ENCODE data around the gene TMEM131.
A peak's percentile ranks its signal among the peaks of the same experiment; 100 is the strongest.
"Not testable (repeated sequence)": the region's sequence is repeated elsewhere in the genome, so short reads cannot be mapped to it uniquely, and the experiment has no call there.

Gene TMEM131

DNA sequence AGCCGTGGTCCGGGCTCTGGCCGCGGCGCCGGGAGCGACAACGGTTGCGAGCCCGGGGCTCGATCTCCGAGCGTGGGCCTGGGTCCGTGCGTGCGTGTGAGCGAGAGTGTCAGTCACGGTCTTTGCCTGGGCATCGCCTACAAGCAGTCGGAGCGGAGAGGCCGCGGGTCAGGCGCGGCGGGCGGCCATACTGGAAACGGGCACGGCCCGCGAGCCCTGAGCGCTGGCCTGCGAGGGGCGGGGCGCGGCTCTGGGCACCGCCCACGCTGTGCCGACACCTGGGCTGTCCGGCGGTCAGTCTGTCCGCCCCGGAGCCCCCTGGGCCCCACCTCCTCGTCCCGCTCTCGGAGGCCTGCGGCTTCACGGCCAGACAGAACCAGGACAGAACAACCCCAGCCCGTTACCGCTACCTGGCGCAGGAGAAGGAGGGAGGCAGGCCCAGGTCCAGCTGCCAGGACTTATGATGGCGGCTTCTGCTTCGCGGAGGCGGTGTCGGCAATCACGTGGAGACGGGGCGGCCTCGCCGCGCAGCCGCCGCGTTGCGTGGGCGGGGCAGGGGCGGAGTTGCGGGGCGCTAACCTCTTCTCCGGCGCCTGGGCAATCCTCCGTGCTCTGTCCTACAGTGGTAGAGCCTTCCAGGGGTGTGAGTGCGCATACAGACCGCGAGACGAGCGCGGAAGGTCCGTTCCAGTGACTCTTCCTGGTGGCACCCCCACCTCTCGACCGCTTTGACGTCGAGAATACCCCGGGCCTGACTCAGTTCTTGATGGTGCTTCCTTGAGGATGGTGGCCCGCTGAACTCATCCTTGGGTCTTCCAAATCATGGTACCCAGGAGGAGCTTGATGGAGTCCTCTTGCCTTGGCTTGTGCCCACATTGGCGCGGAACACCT lies at the start of gene TMEM131:
Gene TMEM131 (minus strand): TSS at position 215 of the 891 bp plus-strand sequence. CDS start 286 bp downstream, outside the sequence.
- peak; percentile 59 for DNase-seq

DNA sequence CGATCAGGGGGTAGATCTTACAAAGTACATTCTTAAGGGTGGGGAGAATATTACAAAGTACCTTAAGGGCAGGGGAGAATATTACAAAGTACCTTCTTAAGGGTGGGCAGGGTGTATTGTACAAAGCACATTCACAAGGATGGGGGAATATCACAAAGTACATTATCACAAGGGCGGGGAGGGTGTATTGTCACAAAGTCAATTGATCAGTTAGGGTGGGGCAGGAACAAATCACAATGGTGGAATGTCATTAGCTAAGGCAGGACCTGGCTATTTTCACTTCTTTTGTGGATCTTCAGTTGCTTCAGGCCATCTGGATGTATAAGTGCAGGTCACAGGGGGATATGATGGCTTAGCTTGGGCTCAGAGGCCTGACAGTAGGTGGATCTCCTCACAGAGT lies 49.0 kb upstream of the TMEM131 start:
- DNase-seq, result not testable (repeated sequence)

DNA sequence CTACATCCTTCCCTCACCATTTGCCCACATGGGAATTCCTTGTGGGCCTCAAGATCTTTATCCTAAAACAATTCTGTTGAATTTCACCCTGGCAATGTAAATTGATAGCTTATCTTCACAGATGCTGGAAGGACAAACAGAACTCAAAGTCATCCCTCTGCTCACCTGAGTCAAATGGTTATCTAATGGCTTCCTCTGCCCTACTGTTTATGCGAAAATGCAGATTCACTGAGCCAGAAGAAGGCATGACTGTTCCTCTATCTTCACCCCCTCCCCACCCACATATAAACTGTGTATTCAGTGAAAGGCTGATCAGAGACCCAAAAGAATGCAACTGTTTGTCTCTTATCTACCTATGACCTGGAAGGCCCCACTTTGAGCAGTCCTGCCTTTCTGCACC lies 47.4 kb upstream of the TMEM131 start:
- no peak for DNase-seq

GRCh38 chr2:98040331-98040939 lies 44.7 kb upstream of the TMEM131 start:
- no peak for DNase-seq

DNA sequence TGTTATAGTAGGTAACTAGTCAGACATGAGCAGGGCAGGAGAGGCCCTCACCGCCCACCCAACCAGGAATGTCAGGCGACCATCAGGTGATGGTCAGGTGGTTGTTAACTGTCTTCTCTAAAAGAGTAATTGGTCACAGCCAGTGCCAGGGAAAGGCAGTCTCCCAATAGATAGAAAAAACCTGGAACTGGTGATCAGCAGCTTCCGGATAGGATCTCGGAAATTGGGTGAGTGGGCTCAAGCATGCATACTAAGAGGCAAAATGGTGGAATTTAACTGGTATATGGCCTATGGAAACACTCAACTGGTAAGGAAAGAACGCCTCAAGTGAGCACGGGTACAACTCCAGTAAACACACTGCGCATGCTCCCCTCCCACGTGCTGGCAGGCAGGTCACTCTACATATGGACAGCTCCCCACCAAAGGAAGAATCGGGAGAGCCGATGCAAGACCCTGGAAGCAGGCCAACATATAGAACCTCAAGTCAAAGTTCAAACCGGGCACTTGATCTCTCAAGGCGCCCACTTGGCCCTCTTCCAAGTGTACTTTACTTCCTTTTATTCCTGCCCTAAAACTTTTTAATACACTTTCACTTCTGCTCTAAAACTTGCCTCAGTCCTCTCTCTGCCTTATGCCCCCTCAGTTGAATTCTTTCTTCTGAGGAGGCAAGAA lies 43.5 kb upstream of the TMEM131 start:
- no peak for DNase-seq

- no peak for DNase-seq
Observed at GRCh38 chr2:98037666-98038336, 42.1 kb upstream of the TMEM131 start.

DNA sequence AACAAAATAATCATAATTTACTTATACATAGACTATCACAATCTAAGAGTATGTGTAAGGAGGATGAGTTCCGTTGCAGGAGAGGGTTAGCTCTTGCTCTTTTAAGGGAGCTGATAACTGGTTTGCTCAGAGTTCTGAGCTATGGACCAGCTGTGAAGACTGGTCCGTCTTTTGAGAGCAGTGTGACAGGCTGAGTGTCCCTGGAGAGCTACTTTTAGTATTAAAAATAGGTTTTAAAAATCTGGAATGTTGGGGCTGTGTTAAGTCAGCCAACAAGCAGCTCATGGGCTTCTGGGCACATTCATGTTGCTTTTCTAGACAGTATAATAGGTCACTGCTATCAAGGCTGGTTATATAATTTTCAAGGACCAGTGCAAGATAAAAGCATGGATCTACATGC lies 41.5 kb upstream of the TMEM131 start:
- no peak for DNase-seq

DNA sequence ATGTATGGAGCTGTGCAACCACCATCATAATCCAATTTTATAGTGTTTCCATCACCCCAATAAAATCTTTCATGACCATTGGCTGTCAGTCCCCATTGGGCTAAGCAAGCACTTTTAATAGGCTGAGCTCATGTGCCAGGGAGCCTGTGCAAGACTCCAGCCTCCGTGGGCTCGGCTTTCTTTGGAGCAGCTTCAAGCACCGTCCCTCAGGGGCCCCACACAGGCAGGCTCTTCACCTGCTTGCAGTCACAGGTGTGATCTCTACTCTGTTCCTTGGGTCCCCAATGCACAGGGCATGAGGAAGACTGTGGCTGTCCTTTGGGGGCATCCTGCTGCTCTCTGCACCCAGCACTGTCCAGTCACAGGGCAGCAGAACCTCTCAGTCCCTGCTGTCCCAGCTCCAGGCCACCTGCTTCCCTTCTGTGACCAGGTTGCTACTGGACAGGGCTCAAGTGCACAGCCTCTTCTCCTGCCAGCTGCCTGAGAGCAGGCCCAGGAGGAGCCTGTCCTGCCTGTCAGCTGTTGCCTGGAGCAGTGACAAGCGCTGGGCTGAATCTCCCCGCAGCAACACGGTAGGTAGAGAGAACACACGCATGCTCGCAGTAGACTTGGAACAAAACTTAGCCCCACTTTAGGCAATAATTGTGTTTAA lies 40.7 kb upstream of the TMEM131 start:
- DNase-seq, result peak; percentile 2

GRCh38 chr2:98034745-98035144 lies 39.0 kb upstream of the TMEM131 start:
- DNase-seq, result no peak

GRCh38 chr2:98032086-98032485 lies 36.3 kb upstream of the TMEM131 start:
- DNase-seq, result no peak

- no peak for DNase-seq
Observed at GRCh38 chr2:98029718-98030222, 34.0 kb upstream of the TMEM131 start.

DNA sequence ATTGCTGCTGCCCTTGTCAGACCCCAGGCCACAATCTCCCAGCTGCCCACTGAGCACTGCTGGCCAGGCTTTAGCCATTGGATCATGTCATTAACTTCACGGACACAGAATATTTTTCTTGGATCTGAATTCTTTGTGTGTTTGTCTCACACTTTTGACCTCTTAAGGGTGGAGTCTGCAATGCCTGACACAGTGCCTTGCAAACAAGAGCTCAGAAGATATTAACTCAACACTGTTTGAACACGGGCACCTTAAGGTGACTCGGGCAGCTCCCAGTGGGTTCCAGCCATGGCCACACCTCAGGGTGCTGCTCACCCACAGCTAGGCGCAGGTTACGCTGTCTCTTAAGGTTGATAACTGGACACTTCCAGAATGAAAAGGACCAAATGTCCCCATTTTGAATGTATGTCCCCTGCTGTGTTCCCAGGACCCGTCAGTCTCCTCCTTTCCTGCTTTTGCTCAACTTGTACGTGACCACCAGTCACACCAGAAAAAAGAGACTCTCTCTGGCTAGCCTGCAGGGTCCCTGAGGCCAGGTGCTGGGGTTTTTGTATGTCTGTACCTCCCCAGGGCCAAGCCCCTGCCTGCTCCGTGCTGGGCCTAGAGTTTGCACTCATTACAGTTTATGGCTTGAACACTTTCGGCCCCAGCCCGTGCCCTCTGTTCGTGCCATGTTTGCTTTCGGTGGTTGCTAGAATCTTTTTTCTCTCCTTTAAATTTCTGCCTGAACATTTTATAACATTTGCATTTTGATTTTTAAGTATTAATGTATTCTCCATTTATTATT lies 33.4 kb upstream of the TMEM131 start:
- no peak for DNase-seq

DNA sequence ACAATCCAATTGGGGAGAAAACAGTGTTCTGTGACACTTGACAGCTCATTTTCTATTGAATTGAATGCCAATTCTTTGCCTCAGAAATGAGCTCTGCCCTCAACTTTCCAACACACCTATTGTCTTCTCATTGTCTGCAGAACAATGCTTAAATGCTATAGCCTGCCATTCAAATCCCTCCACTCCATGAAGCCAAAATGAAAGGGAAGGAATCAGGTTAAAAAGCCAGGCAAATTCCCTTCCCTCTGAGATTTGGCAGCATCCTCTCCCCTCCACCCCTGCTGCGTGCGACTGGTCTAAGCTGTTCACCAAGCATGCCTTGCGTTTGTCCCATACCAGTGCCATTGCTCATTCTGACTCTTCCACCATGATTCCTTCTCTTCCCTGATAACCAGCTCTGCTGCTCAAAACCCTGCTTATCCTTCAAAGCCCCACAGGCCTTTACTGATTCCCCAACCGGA lies 32.4 kb upstream of the TMEM131 start:
- no peak for DNase-seq

GRCh38 chr2:98027538-98027937 lies 31.8 kb upstream of the TMEM131 start:
- DNase-seq, result no peak

DNA sequence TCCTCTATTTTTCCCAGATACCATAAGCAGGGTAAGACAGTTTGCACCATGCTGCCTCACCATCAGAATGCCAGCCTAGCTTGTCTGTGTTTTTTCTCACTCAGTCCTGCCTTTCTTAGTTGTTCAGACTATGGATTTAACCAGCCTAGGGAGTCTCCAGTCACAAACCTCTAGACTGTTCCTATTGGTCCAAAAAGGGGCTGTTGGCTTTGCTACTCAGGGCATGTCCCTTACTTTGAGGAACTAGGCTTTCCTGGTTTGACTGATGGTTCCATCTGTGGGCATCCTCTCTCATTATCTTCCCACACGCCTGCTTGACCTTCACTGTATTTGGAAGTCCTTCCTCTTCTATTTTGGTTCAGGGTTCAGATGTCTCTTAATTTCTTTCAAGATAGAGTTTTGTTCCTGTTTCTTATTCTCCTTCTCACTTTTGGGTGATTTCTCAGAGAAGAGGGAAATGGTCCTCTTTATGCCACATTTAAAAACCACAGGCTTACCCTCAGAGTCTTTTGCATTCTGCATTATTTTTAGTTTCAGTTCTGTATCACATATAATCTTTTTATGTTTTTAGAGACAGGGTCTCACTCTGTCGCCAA lies 31.3 kb upstream of the TMEM131 start:
- no peak for DNase-seq

DNA sequence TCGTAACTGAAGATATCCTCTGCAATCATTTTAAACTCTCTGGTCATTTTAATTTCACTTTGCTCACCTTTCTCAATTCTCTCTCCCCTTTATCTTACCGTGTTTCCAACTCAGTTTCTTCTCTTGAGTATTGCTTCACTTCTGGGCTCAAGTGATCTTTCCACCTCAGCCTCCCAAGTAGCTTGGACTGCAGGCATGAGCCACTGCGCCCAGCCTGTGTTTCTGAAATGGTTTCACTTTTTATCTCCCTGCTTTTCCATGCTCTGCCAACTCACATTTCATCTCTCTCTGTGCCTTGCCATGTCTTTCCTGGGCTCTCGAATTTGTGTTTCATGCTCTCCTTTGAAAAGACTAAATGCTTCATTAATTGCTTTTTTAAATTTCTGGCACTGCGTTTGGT lies 30.5 kb upstream of the TMEM131 start:
- no peak for DNase-seq

DNA sequence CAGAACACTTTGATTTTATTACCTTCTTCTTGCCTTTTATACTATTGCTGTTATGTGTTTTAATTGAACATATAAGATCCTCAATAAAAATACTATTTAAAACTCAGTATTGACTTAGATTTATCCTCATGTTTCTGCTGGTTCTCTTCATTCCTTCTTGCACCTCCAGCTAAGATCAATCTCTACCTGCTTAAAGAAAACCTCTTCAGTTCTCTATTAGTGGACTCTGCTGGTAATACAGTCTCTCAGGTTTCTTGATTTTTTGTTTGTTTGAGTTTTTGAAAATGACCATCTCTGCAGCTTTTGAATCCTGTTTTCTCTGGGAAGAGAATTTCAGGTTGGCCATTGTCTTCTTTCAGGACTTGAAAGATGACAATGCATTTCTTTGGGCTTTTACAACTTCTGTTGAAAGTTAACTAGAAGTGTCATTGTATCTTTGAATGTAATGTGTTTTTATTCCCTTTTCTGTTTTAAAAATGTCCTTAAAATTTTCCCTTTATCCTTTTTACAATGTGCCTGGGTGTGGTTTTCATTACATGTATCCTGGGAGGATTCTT lies 29.8 kb upstream of the TMEM131 start:
- no peak for DNase-seq

- DNase-seq, result not testable (repeated sequence)
Observed at GRCh38 chr2:98022067-98022466, 26.3 kb upstream of the TMEM131 start.

DNA sequence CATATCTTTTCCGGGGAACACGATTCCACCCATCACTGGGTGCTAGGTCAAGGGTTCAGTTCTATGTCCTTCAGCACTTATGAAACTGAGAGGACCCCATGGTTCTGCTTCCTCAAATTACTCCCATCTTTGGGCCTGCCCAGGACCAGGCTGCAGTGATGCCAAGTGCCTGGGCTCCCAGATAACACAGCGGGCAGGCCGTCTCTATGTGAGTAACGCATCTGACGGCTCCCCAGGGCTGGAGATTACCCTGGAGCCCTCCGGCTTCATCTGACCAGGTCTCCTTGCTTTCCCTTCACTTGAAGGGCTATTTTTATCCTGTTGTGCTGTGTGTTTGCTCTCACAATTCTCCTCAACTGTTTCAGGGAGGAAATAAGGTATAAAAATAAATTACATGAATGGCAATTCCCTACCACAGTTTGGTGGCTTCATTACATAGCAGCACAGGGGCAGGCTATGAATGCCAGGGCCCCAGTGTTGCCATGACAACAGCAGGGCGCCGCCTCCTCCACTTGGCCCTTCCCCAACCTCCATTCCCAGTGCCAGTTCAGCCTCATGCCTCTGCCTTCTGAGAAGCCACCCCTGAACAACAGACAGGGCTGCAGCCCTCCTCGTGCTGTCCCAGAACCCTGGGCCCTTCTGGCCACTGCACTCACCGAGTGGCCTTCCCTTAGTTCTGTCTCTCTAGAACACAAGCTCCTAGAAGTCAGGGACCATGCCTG lies 25.4 kb upstream of the TMEM131 start:
- DNase-seq, result peak; percentile 11

- no peak for DNase-seq
Observed at GRCh38 chr2:98020516-98020915, 24.8 kb upstream of the TMEM131 start.

Data from NCI-H2029 treated with DMSO at 0.1 percent for 48 hours (cell line).